Sigmoid colon (tissue), 4 donors: ENCODE results near the gene ZFTA.

Experiments
- CTCF ChIP-seq, 4 experiments: fragments of 450-650 bp in 3 of 4; fragments of 200-600 bp in 1 of 4; IDR thresholded peaks; one replicate each; pipeline ENCODE4 v1.5.1; 2016 to 2019; ENCODE audit warnings: antibody characterized with exemption in 4 of 4, mild to moderate bottlenecking in 3 of 4, moderate library complexity in 2 of 4
- POLR2AphosphoS5 ChIP-seq, 4 donors: sonication (generic); formaldehyde crosslinking; IDR thresholded peaks; one replicate each; pipeline ENCODE4 v1.6.1; 2017; ENCODE audit warnings: antibody characterized with exemption in 4 of 4

GRCh38 chr11:63719987-63720386 is 48.6 kb downstream of the ZFTA start:
- no peak for TF ChIP-seq CTCF (IDR thresholded peaks at IDR 0.05)
- no peak for TF ChIP-seq POLR2AphosphoS5 (IDR thresholded peaks at IDR 0.05)
